IPS DF 4.7 (cell line): Measurements from ENCODE around the gene FAP.

ENCODE experiments used
- DNase-seq: peaks from one replicate; pipeline ENCODE4 v3.0.0-alpha.2; 2013; ENCODE audit warnings: low spot score; ENCODE audit errors: extremely low read depth

FAP gene

DNA sequence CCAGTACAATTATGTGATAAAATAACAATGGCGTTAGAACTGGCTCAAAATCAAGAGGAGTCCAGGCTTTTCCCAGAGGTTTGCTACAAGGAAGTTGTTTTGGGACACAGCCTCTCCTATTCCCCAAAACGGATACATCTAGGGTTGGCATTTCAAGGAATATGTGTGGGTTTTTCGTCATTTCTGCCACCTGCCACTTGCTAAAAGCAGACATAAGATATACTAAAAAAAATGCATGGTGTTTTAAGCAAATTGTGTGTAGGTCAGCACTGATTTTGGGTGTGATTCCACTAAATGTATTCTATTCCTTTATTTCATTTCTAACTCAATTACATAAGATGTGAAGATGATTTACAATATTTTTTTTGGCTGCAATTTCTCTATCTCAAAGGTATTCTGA lies 54.8 kb downstream of the FAP start:
- no peak for DNase-seq

DNA sequence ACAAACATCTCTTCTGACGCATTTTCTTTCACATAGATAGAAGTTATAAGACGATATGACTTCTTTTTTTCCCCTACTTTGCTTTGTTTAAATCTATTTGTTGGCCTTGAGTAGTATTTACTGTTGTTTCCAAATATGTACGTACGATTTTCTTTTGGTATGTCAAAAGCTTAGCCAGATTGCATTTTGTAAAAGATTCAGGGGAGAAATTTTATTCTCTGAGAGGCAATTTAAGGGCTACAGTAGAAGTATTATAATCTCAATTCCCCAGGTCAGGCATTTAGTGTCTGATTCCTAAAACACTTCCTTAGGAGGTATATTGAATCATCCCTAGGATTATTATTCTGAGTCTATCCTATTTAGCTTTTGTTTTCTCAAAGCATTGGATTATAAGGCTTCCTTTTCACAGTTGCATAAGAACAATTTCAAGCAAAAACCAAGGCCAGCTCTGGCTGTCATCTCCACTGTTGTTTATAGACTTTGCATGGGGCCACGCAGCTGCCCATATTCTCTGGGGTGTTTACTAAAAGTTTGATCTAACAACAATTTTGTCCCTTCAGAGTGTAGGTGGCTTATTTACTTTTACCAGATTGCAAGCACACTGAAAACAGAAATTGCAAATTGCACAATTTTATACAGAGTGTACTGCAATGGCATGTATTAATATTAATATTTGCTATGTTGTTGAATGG lies 57.6 kb downstream of the FAP start:
- DNase-seq = no peak

DNA sequence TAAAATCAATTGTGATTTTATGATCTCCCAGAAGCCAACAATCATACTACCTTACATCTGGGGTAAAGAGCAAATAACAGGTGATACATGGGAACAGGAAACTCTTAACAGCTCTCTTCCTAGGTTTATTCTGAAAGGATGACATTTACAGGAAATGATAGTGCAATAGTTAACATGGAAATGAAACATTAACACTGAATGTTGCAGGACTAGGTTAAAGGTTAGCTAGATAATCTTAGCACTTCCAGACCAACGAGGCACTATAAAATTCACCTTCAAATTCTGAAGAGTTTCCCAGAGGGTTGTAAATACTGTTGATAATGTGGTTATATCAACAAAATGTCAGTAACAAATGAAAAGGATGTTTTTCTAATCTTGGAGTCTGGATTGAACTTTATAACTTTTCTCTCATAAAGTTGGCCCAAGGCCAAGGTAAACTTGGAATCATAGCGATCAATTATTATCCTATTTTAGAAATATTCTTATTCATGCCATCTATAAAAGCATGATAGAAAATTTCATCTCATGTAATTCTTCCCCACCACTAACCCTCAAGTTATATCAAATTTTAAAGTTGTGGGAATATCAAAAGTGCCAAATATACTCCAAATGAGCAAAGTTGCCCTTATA lies 58.3 kb downstream of the FAP start:
- no peak for DNase-seq

DNA sequence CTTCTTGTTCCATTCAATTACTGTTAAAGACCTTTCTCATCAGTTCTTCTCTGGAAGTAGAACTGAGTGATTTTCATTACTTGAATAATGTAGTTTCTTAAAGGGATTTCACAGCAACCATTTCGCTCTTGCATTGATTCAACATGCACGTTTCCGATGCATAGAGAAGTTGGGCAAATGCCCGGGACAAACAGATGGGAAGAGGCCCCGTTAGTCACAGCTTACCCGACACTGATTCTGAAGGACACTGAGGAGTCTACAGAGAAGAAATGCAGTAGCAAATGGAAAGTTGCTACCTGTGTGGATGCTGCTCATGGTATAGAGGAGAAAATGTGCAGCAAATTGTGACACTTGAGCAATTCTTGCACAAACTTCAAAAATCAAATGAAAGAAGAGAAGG lies 58.9 kb downstream of the FAP start:
- DNase-seq = no peak

DNA sequence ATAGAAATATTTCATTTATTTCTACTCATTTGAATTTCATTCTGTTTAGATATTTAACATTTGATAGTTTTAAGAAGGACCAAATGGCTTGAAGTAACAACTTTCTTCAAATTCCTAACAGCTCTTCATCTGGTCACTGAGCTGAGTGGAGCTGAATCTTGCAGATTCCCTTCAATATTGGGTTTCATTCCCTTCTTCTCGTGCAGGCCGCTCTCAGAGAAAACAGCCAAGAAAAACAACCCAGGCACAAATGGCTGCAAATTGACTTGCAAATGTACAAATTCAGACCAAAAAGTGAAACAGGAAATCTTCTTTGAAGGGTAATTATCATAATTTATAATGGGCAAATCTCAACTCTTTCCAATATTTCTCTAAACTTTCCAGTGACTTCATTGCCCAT lies 60.9 kb downstream of the FAP start:
- DNase-seq = no peak

DNA sequence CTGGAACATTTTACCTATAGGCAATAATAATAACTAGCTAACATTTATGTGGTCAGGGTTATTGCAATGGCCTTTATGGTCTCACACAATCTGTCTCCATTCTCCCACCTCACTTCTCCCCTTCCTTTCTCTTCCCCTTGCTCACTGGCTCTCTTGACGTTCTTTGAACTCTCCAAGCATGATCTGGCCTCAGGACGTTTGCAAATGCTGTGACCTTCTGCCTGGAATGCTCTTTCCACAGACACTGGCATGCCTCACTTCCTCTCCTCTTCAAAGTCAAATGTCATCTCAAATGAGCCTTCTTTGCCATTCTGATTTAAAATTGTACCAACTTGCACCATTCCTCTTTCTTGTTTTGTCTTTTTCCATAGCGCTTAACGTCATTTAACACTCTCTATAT lies 65.9 kb downstream of the FAP start:
- DNase-seq = no peak

DNA sequence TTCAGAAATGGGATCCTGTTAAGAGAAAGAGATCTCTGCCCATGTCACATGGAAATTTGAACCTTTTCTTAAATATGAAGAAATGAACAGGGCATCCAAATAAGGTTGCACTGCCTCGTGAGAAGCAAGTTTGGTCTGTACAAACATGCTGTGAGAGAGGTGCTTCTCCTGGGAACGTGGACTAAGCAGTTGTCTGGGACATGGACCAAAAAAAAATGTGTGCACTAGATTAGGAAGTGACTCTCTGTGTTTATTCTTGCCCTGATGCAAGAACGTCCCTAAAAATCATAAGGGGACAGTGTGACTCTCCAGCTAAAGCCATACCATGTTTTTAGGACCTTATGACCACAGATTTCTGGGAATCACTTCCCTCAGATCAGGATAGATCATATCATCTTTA lies 67.5 kb downstream of the FAP start:
- DNase-seq = no peak

DNA sequence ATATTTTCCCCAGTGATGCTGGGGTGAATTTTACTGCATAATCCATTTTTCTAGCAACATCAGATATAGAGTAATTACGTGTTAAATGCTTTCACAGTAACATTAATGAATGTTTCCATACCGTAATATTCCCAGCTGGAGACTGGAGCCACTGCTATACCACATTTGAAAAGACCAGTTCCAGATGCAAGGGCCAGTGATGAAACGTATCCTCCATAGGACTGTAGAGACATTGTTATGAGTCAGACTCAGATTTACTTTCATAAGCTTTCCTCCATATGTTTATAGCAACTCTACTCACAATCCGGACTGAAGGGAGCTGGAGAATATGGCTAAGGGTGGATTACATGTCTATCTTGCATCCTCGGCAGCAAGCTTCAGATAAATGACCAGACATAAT lies 68.5 kb downstream of the FAP start:
- DNase-seq = no peak

DNA sequence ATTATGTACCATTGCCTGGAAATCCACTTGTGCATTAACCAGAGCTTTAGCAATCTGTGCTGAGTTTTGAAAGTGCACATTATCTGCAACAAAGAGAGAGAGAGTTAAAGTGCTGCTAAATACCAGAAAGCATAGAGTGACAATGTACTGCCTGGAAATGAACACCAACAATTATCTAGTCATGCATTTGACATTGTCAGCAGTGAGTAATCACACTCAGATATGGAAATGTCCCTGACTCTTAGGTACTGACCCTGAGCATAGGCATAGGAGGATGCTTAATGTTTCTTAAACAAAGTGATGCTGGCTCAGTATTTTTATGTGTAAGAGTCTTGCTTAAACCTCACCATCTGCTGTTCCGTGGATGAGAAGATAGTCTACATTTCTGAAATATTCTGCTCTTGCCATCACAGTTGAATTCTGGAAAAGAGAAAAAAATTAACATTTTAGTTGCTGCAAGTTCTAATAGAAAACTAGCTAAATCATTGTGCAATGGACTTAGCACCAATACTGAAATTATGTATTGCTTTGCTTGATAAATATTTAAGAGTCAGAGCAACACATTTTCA lies 70.4 kb downstream of the FAP start:
- DNase-seq = no peak

DNA sequence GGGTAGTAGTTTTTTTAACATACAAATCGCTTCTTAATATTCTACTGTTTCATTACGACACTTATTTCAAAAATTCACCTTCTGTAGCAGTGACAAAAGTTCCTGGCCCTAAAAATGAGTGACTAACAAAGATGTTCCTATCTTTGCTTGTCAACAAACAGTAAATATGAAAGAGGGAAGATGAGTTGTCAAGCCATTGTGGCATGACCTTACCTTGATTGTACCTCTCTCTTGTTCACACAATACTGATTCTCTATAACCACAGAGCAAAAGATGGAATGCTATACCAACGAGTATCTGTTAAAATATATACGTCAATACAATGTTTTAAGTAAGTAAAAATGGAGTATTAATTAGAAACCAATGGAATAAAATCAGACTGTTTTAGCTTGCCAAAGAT lies 76.5 kb downstream of the FAP start:
- no peak for DNase-seq

DNA sequence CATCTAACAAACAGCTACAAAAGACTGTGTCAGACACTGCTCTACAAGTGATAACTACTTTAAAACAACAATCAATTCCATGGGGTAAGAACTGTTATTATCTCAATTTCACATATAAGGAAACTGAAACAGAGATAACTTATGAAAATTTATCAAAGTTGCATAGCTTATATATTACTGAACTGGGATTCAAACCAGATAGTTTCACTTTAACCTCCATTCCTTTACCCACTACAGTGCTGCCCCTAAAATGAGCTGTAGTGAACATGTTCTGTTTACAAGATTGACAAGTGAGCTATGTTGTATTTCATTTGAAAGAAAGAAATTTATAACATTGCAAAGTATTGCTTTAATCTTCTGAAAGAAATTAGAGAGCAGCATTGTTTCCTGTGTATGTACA lies 77.1 kb downstream of the FAP start:
- no peak for DNase-seq

DNA sequence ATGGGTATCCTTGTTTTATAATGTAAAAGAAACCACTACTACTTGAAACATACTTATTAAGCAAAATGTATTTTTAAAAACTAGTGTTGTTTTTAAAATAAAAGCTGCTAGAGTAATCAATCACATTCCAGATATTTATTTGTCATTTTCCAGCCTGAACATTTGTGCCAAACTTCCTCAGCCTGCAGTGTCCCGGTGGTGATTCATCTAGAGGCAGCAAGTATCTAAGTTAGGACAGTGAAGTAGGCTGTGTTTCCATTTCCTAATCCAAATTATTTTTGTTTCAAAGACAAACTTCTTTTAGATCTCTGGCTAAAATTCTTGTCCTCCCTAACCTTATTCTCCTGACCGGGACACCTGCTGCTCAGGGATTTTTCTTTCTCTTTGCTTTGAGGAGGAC lies 78.4 kb downstream of the FAP start:
- DNase-seq = no peak

DNA sequence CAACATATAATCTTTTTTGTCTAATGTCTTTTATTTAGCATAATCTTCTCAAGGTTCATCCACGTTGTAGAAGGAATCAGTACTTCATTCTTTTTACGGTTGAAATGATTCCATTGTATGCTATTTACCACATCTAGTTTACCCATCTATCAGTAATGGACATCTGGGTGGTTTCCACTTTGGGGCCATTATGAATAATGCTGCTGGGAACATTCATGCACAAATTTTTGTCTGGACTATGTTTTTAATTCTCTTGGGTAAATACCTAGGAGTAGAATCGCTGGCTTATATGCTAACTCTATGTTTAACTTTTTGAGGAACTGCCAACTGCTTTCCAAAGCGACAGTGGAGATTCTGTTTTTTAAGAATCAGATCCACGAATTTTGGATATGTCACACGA lies 83.8 kb downstream of the FAP start:
- no peak for DNase-seq

DNA sequence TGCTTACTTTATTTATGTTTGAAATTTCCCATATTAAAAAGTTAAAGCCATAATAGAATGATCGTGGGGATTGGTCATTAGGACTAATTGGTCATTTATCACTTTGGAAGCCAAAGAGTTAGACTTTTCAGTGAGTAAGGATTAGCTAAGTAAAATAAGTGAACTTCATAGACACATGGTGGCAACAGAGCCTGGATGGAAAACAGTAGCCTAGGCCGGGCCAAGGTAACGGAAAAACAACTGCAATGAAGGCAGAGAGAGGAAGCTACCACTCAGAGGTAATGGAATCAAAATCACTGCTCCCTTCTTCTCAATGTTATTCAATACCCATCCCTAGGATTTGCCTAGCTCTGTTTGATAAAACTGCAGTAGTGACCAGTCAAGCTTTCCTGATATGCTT lies 87.1 kb downstream of the FAP start:
- DNase-seq = no peak

DNA sequence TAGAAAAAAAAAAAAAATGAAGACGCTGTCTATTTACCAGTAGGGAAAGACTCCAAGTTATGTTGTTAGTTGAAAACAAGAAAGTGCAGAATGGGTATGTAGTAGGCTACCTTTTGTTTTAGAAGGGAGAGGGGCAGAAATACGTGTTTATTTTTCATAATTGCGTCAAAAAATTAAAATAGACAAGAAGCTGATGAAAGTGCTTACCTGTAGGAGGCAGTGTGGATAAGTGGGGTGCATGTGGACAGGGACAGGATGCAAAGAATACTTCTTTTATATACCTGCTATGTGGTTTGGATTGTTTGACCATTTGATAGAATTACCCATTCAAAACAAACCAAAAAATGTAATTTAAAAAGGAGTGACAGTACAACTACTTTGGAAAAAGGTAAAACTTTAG lies 88.2 kb downstream of the FAP start:
- no peak for DNase-seq

DNA sequence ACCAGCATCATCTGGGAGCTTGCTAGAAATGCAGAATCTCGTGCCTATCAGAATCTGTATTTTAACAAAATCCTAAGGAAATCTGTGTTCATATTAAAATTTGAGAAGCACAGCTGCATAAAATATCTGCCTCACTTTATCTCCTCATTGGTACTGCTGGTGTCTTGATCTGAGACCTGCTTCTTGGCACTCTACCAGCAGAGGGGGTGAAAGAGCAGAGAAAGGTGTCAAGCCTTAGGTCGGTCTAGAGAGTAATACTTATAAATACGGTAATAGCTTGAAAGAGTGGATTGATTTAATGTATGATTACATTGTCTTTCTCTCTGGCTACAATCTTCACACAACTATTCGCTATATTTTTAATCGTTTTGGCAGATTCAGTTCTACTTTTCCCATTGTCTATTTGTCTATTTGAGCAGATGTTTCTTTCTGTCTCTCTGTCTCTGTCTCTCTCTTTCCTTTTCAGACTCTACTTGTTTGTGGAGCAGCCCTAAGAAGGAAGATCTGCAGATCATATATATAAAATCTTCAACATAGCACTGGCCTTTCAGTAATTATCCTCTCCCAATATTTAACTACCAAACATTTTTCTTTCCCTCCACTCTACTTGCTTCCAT lies 89.5 kb downstream of the FAP start:
- DNase-seq = peak; percentile 38

DNA sequence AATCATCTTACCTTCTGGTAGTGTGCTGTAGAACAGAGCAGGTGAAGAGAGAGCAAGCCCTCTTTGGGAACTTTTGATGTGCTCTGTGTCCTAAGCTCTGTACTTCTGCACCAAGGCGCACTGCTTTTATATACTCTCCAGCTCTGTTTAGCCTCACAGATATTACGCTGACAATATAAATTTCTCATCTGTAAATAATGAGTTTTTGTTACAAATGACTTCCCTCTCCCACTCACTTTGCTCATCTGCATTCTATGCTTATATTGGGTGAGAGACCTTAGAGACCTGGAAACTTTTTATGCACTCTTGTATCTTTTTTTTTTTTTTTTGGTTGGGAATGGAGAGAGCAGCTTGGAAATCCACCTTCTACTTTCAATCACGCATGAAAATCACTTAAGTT lies 91.1 kb downstream of the FAP start, which contains the start of gene GCG:
Gene GCG, minus strand, starts transcription at position 101 of the 400 bp plus-strand sequence. CDS start 3,069 bp downstream, outside the sequence.
- no peak for DNase-seq

DNA sequence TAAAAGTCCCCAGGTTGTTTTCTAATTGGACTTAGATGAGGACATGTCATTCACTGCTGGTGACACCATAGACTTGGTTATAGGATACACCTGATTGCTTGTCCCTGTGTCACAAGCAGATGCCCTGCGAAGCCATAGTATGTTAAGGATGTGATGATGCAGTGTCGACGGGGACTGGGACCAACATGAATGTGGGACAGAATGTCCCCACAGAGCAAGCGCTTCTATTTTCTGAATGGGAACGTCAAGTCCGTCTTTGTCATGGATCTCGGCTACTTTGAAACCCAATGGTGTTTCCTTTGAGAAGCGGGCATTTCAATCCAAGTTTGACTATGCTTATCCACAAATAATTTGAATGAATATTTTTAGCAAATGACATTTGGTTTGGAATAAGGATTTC lies 93.3 kb downstream of the FAP start:
- no peak for DNase-seq

DNA sequence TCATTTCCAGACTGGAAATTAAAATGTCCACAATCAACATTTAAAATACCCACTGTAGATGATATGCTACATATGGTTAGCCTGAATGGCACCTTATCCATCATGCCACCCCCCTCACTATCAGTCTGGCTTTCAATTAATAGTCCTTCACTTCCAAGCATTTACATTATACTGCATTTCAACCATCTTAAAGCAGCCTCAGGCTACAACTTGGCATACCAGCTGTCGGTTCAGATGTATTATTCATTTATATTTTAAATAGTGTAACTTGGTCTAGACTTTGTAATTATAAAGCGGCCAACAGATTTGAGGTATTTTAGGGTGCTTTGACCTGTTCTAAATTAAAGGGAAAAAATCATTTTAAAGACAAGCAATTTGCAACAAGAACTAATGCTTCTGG lies 93.8 kb downstream of the FAP start:
- no peak for DNase-seq

DNA sequence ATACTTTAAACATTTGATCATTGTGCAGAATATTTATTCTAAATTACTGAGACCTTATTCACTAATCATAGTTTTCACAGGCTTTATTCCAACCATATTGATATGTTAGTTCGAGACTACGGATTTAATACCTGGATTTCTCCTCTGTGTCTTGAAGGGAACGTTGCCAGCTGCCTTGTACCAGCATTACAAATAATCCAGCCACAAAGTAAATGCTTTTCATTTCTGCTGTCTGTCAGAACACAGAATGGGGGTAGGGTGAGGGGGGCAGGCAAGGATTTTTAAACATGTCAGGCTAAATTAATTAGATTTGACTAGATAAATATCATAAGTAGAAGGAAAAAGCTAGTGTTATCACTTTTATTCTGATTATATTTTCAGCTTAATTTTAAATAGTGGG lies 94.3 kb downstream of the FAP start:
- no peak for DNase-seq

DNA sequence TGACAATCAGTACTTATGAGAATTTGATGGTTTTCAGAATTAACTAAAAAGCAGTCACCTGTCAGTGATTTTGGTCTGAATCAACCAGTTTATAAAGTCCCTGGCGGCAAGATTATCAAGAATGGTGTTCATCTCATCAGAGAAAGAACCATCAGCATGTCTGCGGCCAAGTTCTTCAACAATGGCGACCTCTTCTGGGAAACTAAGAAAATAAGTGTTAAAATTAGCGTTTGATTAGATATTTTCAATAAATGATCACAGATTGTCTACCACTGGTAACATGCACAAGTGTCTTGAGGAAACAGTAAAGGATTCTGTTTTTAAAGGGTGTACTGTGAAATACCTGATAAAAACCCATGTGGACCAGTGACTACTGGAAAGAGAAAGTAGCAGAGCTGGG lies 99.3 kb downstream of the FAP start:
- no peak for DNase-seq

DNA sequence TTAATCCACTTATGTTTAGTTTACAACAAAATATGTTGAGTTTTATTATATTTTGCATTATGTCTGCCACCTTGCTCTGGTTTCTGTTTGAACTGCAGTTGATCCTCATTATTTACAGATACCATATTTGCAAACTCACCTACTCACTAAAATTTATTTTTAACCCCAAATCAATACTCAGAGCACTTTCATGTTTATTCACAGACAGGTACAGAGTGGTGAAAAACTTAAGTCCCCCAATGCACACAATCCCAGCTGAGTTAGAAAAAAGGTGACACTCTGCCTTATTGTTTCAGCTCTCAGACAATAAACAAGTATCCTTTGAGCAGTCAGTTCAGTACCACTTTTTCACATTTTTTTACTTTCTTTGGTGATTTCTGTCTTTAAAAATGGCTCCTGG lies 104.9 kb downstream of the FAP start:
- no peak for DNase-seq

DNA sequence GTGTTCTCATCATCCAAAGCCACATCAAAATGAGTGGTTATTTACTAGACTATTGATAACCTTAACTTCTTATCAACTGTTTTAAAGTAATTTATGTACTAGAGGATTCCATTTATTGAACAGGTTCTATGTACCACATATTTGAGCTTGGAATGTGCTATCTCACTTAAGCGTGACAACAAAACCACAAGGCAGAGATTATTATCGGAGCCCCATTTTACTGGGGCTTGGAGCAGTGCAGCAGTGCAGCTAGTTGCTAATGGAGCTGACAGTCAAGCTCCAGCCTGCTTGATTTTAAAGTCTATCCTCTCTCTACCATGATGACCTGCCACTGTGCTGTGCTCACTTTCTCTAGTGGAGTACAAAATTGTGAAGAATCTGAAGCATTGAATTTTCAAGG lies 115.8 kb downstream of the FAP start:
- no peak for DNase-seq
